ENCODE results near the gene JAKMIP1.

Gene JAKMIP1

DNA sequence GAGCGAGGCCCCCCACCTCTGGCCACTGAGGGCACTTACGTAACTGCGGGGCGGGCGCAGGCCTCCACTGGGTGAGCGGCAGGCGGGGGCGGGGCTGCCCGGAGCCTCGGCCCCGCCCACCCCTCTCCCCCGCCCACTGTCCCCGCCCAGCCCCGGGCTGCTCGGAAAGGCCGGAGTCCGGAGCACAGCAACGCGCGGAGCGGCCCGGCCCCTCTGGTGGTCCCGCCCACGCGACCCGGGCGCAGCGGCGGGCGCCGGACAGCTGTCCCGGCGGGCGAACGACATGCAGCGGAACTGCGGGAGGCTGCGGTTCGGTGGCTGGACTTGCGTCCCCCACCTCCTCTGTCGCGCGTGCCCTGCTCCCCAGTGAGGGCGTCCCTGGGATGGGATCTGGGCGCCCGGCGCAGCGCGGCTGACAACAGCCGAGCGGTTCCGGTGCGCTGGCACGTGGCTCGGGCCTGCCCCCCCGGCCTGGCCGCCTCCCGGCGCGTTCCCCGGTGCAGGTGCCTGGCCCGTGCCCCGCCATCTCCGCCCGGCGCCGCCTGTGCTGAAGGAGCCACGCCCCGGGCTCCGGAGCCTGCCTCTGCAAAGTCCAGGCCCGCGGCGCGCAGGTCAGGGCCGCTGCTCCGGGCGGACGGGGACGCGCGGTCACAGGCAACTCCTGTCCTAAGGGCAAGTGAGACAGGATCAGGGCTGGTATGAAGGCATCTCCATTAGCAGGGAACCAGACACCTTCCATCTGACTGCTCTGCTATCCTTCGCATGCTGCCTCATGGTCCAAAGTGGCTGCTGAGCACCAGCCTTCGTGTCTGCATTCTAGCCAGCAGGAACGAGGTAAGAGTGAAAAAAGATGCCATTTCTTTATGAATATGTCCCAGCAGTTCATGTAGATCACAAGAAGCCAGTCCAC, 21.8 kb upstream of the JAKMIP1 start:
- ATAC-seq (ENCODE audit: low read depth) (0 out of 3 replicates have a peak, but pooled peaks have one; percentile 31), DNase-seq (ENCODE audit: low spot score) (no peak)
- Histone ChIP-seq H3K9me3 (ENCODE audit: severe bottlenecking) (no peaks in the 10 kb centered on the region), H3K27me3 (ENCODE audit: insufficient read depth, poor library complexity, severe bottlenecking) (peaks cover 31% of the 10 kb centered on the region), H3K27ac (ENCODE audit: poor library complexity, severe bottlenecking) (no peak overlapping the region), H3K36me3 (ENCODE audit: low read depth) (no peaks in the 10 kb centered on the region), H3K4me3 (ENCODE audit: severe bottlenecking) (no peak overlapping the region), H3K4me1 (ENCODE audit: insufficient read depth, poor library complexity, severe bottlenecking) (no peaks in the 10 kb centered on the region)
- TF ChIP-seq, protein P1, sequence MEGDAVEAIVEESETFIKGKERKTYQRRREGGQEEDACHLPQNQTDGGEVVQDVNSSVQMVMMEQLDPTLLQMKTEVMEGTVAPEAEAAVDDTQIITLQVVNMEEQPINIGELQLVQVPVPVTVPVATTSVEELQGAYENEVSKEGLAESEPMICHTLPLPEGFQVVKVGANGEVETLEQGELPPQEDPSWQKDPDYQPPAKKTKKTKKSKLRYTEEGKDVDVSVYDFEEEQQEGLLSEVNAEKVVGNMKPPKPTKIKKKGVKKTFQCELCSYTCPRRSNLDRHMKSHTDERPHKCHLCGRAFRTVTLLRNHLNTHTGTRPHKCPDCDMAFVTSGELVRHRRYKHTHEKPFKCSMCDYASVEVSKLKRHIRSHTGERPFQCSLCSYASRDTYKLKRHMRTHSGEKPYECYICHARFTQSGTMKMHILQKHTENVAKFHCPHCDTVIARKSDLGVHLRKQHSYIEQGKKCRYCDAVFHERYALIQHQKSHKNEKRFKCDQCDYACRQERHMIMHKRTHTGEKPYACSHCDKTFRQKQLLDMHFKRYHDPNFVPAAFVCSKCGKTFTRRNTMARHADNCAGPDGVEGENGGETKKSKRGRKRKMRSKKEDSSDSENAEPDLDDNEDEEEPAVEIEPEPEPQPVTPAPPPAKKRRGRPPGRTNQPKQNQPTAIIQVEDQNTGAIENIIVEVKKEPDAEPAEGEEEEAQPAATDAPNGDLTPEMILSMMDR (IDR thresholded peaks at IDR 0.05; ENCODE audit: poor library complexity, severe bottlenecking), result no peak

DNA sequence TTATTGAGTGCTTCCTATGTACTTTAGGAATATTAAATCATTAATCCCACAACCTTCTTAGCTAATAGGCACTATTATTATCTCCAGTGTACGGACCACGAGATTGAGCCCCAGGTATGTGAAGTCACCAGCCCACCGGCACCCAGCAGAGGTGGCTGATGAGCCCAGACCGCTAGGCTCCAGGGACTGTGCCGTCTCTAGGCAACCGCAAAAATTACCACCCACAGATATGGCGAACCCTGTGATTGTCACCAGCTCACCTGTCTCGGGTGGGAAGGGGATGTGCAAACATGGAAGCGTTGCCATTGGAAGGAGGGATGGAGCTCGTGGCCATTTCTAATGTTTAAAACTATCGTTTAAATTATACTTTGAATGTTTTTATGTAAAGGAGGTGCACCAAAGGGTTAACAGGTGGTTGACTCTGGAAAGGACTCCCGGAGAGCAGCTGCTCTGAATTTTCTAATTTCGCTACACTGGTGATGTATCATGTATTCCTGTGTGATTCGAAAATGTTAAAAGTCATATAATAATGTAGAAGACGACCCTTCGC, 21.0 kb upstream of the JAKMIP1 start:
- H3K36me3 ChIP-seq (ENCODE audit: low read depth), result no peaks in the 10 kb centered on the region
- H3K9me3 ChIP-seq (ENCODE audit: severe bottlenecking), result no peaks in the 10 kb centered on the region
- no peaks in the 10 kb centered on the region for H3K4me1 ChIP-seq (ENCODE audit: insufficient read depth, poor library complexity, severe bottlenecking)
- DNase-seq (ENCODE audit: low spot score) (no peak), ATAC-seq (ENCODE audit: low read depth) (no peak)
- H3K27me3 ChIP-seq (ENCODE audit: insufficient read depth, poor library complexity, severe bottlenecking), result peaks cover 37% of the 10 kb centered on the region
- H3K27ac ChIP-seq (ENCODE audit: poor library complexity, severe bottlenecking), result no peak overlapping the region
- TF ChIP-seq, protein P1 (IDR thresholded peaks at IDR 0.05; ENCODE audit: poor library complexity, severe bottlenecking), result no peak
- no peak overlapping the region for H3K4me3 ChIP-seq (ENCODE audit: severe bottlenecking)

DNA sequence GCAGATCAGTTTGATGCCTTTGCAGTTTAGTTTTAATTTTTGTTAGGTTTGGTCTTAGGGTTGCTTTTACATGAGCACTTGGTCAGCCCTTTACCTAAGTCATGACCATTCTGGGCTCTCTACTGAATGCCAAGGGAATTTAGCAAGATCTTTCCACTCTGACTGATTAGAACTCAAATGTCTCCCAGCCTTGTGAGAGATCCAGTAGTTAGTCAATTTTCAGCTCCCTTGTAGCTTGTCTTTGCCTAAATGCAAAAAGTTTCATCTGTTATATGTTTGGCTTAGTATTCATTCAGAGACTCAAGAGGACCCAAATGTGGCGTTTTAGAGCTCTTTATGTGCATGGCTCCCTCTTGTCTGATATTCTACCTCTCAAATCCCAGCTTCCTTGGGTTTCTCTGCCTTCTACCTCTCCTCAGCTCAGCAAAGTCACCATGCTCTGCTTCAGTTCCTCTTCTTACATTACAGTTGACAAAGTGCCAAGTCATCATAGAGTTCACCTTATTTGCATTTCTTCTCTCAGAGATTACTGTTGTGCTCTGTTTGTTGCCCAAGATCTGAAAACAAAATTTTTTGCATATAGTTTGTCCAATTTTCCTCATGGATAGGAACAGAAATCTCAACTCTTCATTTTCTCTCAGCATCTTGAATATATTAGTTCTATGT, 17.5 kb upstream of the JAKMIP1 start:
- Histone ChIP-seq H3K9me3 (ENCODE audit: severe bottlenecking) (no peaks in the 10 kb centered on the region), H3K4me3 (ENCODE audit: severe bottlenecking) (no peak overlapping the region), H3K27me3 (ENCODE audit: insufficient read depth, poor library complexity, severe bottlenecking) (peaks cover 39% of the 10 kb centered on the region), H3K27ac (ENCODE audit: poor library complexity, severe bottlenecking) (no peak overlapping the region), H3K4me1 (ENCODE audit: insufficient read depth, poor library complexity, severe bottlenecking) (no peaks in the 10 kb centered on the region), H3K36me3 (ENCODE audit: low read depth) (no peaks in the 10 kb centered on the region)
- TF ChIP-seq, protein P1 (IDR thresholded peaks at IDR 0.05; ENCODE audit: poor library complexity, severe bottlenecking), result no peak
- no peak for ATAC-seq (ENCODE audit: low read depth)
- DNase-seq (ENCODE audit: low spot score), result no peak

DNA sequence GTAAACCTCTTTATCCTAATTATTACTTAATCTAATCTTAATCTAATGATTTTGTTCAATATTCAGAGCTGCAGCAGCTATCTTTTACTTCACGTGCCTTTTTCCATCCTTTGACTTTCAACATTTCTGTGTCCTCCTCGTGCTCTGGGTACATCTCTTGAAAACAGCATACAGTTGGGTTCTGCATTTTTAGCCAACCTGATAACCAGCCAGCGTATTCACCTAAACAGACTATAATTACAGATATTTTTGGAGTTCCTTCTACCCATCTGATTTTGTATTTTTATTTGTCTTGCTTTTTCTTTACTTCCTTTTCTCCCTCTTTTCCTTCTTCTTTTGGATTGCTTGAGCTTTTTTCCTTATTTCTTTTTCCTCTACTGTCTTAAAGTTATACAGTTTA, 16.2 kb upstream of the JAKMIP1 start:
- TF ChIP-seq, protein P1 (IDR thresholded peaks at IDR 0.05; ENCODE audit: poor library complexity, severe bottlenecking), result no peak
- H3K4me1 ChIP-seq (ENCODE audit: insufficient read depth, poor library complexity, severe bottlenecking), result no peaks in the 10 kb centered on the region
- H3K36me3 ChIP-seq (ENCODE audit: low read depth), result no peaks in the 10 kb centered on the region
- H3K9me3 ChIP-seq (ENCODE audit: severe bottlenecking), result no peaks in the 10 kb centered on the region
- ATAC-seq (ENCODE audit: low read depth), result no peak
- peaks cover 40% of the 10 kb centered on the region for H3K27me3 ChIP-seq (ENCODE audit: insufficient read depth, poor library complexity, severe bottlenecking)
- DNase-seq (ENCODE audit: low spot score), result no peak
- H3K4me3 ChIP-seq (ENCODE audit: severe bottlenecking), result no peak overlapping the region
- H3K27ac ChIP-seq (ENCODE audit: poor library complexity, severe bottlenecking), result no peak overlapping the region
